Skin of body (tissue), 2 donors: ENCODE results near the gene SPRY1. TPM values are rescaled to one million over a fixed set of nuclear protein-coding genes. Genes with fewer than 3 reads are reported as not detected.

Experiments used
- DNase-seq: peaks from one replicate; lab custom pipeline; 2025; lab: John Stamatoyannopoulos, UW
- total RNA-seq: library from RNA; depleted of rRNA; stranded (reverse); fragments of >200 nt; gene quantifications from one replicate; pipeline ENCODE4 v1.2.3, GENCODE V29; 2014

SPRY1 gene
- total RNA-seq, 1 donor from 2014 or later = 82.4 TPM

- DNase-seq = no peak
These were observed 41.4 kb downstream of the SPRY1 start for GRCh38 chr4:123438031-123438430.

GRCh38 chr4:123443401-123444289 is 47.0 kb downstream of the SPRY1 start:
- DNase-seq = peak; percentile 16

DNA sequence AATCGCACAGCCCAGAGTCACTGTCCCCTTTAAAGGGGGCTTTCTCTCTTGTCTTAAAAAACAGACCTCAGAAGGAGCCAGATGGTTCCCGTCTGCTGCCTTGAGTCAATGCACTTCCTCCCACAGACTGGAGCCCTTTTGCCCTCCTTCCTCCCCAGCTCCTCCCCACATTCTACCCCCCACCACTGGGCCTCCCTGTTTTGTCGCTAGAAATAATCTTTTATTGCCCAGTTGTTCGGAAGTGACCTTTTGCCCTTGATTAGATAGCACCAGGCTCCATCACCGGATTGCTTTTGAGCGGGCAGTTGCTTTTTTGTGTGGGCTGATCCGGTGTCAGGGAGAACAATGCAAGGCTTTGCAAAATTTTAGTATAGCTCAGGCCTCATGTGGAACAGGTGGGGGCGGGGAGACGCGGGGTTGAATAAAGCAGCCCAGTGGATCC is 47.7 kb downstream of the SPRY1 start:
- no peak for DNase-seq

- DNase-seq = no peak
These were observed 50.4 kb downstream of the SPRY1 start for GRCh38 chr4:123446865-123447474.

DNA sequence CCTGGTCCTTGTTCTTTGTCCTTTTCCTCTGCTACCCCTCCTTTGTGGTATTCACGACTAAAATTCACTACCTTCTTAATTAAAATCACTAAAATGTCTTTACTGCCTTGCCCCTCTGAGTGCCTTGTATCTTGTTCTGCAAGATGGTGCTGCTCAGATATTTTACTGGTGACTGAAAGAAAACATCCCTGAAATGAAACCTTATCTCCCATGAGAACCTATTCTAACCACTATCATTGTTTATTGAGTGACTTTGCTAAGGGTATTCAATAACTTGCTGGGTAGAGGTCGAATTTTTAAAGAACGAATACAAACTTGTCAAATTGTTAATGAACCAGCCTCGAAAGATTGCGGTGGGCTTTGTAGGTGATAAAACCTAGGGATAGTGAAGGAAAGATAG is 52.8 kb downstream of the SPRY1 start:
- no peak for DNase-seq

DNA sequence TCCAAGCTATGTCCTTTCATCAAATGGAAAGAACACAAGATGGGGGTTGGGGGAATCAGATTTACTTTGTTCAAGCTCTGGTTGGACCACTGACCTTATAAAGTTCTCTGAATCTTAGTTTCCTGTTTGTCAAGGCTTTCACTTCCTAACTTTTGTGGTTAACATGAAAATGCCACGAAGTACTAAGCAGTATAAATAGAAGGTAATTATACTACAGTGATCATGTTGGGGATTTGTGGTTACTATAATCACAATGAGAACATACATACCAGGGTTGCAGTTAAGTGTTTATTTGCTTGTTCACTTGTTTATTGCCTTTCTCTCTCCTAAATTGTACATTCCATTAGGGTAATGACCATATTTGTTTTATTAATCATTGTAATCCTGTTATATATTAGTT is 53.2 kb downstream of the SPRY1 start:
- DNase-seq = peak; percentile 12

DNA sequence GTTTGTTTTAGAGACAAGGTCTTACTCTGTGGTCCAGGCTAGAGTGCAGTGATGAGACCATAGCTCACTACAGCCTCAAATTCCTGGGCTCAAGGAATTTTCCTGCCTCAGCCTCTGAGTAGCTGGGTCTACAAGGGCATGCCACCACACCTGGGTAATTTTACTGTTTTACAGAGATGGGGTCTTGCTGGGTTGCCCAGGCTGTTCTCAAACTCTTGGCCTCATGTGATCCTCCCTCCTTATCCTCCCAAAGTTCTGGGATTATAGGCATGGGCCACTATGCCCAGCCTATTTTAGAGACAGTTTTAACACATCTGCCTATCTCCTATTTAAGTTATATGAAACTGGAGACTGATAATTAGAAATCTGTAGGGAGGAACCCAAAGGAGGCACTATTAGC is 53.8 kb downstream of the SPRY1 start:
- DNase-seq = no peak

GRCh38 chr4:123452616-123453015 is 56.0 kb downstream of the SPRY1 start:
- DNase-seq = no peak

GRCh38 chr4:123453061-123453680 is 56.6 kb downstream of the SPRY1 start:
- DNase-seq = no peak
